Renal cortex interstitium (tissue), 11 donors: ENCODE data around the gene GPR162. TPM values are rescaled to one million over a fixed set of nuclear protein-coding genes. Genes with fewer than 3 reads are reported as not detected.
"Not testable (repeated sequence)": the region's sequence is repeated elsewhere in the genome, so short reads cannot be mapped to it uniquely, and the experiment has no call there.

Experiments used
- DNase-seq, 11 donors: peaks; one replicate each; pipeline ENCODE4 v3.0.0-alpha.2; 2013; ENCODE audit warnings: low read depth in 9 of 11, low spot score in 4 of 11; ENCODE audit errors: extremely low read depth in 1 of 11
- polyA plus RNA-seq, 3 donors: library from polyadenylated mRNA; unstranded; fragments of 120-200 nt; gene quantifications; one replicate each; pipeline ENCODE4 v1.2.1, GENCODE V29; 2013; ENCODE audit not compliant: insufficient read length in 3 of 3

The GPR162 gene
- polyA plus RNA-seq, 3 donors, result 25.4 to 37.4 (median 28.2) TPM

DNA sequence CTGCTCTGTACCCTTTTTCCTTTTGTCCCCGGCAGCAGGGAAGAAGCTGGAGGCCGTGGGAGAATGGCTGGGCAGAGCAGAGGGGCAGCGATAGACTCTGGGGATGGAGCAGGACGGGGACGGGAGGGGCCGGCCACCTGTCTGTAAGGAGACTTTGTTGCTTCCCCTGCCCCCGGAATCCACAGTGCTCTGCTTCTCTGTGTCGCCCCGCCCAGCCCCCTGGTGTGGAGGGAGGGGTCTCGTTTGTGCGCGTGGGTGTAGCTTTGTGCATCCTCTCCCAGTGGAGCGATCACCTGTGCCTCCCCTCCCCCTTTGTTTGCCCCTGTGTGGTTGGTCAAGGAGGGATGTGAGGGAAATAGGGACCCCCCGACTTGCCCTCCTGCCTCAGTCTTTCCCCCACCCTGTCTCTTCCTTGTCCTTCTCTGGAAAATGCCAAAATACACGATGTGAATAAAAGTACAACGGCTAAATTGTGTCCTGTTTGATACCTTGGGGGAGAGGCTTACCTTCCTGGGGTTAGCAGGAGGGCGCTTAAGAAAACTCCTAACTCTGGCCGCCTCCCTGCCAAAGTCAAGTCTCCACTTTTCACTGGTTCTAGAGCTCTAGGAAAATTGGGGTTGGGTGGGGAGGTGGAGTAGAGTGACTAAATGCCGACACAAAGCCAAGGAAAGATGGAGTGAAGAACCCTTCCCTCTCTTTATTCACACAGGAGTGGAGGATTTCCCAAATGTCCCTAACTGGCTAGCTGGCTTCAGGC is 44.7 kb downstream of the GPR162 start:
- DNase-seq, result no peak

DNA sequence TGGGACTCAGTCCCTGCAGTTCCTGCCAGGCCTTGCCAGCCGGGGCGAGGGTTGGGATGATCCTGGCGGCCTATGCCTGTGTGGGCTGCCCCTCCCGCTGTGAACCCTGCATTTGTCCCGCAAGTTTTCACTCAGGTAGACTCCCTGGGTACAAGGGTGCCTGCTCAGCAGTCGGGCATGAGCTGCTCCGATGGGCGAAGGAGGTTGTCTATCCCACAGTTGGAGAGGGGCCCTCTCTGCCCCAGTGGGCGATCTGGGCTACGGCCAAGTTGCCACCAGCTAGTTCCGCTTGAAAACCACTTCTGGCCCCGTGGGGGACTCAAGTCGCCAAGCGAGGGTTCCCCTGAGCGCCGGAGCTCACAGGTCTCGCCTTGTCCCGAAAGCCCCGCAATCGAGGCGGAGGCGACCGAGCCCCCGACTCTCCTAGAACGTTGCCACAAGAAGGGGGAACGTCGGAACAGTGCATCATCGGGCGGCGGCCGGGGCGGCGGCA is 45.3 kb downstream of the GPR162 start:
- DNase-seq, result no peak

DNA sequence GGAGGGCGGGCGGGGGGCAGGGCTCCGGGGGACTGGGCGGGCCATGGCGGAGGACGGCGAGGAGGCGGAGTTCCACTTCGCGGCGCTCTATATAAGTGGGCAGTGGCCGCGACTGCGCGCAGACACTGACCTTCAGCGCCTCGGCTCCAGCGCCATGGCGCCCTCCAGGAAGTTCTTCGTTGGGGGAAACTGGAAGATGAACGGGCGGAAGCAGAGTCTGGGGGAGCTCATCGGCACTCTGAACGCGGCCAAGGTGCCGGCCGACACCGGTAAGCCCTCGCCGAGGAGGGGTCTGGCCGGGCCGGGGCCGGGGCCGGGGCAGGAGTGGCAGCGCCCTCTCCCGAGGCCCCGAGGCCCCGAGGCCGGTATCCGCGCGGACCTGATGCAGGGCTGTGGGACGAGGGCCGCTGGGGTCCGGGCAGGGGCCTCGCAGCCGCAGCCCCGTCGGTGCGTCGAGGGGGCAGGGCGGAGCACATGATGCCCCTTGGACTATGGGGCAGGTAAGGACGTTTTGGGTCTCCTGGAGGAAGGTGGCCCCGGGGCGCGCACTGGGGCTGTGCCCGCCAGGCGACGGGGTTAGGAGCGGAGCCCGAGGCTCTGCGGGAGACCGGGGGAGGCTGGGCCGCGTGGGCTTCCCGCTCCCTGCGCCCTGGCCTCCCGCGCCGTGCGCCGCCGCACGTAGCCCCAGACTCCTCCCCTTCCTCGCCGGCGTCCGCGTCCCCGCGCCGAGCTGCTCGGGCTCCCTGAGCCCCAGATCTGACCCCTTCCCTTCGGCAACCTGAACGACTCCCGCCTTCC is 46.0 kb downstream of the GPR162 start, which contains the start of gene TPI1:
Gene TPI1, plus strand, starts transcription at position 119 of the 798 bp plus-strand sequence. Its CDS starts 36 bp downstream, at position 155.
- peak in 8 of 11 donors; percentile 61 to 79 (median 70) for DNase-seq

DNA sequence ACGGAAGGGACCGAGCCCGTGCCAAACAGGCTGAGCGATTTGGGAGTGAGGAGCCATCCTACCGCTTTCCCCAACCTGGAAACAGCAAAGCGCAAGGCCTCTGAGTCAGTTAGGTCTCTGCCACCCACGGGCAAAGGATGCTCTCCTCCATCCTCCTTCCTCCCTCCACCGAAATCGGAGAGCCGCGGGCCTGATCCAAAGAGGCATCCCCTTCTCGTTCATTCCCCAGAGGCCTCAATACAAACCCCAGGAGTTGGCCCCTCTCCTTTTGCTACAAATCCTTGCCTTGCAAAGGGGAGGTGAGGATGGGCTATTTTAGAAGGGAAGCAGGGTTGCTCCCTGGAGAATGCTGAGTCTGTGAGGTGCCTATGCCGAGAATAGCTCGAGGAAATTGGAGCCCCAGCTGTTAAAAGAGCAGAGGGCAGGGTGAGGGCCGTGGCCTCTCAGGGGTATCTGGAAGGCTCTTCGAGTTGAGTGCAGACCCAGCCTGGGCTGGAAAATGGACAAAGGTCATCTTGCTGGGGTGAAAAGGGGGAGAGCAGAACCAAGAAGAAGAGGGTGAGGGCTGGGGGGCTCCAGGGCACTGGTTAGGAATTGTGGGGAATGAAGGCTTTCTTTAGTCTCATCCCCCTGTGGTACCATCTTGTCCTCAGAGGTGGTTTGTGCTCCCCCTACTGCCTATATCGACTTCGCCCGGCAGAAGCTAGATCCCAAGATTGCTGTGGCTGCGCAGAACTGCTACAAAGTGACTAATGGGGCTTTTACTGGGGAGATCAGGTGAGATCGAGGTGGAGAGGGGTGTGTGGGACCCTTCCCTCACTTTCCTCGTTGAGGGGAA is 46.8 kb downstream of the GPR162 start:
- DNase-seq, result no peak

DNA sequence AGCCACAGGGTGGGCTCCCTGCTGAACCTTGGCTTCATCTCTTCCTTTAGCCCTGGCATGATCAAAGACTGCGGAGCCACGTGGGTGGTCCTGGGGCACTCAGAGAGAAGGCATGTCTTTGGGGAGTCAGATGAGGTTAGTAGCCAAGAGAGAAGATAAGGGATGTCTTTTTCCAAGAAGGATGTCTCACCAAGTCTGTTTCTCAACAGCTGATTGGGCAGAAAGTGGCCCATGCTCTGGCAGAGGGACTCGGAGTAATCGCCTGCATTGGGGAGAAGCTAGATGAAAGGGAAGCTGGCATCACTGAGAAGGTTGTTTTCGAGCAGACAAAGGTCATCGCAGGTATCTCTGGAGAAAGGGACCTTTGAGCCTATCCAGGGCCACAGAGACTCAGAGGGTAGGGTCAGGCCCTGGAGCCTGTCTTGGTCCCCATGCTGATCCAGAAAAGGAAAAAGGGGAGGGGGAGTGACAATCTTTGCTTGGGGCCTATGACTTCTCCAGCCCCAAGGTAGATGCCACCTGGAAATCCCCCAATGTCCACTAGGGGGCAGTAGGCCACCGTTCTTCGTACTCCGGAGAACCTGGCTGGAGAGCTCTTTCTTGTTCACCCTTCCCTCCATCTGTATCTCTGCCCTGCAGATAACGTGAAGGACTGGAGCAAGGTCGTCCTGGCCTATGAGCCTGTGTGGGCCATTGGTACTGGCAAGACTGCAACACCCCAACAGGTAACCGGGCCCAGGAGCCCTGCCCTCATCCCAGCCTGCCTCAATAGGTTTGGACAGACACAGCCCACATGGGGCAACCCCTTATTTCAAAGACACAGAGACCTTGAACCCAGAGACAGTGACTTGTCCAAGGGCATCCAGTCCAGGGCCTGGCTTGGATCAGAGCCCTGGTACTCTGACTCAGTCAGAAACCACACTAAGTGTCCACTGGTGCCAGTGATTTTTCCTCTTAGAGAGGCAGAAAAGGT is 47.7 kb downstream of the GPR162 start:
- peak in 8 of 11 donors; percentile 70 to 84 (median 78) for DNase-seq

DNA sequence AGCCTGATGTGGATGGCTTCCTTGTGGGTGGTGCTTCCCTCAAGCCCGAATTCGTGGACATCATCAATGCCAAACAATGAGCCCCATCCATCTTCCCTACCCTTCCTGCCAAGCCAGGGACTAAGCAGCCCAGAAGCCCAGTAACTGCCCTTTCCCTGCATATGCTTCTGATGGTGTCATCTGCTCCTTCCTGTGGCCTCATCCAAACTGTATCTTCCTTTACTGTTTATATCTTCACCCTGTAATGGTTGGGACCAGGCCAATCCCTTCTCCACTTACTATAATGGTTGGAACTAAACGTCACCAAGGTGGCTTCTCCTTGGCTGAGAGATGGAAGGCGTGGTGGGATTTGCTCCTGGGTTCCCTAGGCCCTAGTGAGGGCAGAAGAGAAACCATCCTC is 48.7 kb downstream of the GPR162 start:
- DNase-seq, result not testable (repeated sequence)

DNA sequence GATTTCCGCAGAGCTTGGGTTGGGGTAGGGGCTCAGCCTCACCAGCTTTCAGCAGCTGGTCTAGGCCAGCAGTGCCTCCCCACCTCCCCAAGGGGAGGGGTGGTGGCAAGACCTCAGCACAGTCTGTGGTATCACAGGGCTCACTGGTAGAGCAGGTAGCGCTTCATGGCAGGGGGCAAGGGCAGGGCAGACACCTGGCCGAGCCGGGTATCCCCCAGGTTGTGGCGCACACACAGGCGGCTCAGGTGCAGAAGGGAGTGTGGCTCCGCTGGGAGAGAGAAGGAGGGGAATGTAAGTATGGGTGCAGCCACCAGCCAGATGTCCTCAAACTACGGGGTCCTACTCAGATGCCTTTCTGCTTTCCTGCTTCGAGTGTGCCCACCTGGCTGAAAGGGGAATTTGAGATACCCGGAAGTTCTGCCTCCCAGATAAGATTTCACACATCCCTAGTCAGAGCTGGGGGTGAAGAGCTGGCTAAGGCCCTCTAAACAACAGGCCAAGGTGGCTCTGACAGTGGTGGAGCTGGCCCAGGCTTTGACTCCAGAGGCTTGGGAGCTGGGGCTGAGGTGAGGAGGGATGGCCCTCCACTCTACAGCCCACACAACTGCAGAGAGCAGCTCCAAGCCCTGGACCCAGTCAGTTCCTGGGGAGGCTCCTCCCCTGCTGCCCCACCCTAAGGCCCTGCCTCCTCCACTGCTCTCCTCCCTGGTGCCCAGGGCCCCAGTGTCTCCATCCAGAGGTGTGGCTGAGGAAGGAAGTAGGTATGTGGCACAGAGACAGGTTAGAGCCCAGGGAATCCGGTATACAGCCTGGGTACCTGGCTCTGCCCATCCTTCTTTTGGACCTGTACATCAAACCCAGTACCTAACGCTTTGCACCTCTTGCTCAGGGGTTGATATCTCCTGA is 49.7 kb downstream of the GPR162 start:
- no peak for DNase-seq

DNA sequence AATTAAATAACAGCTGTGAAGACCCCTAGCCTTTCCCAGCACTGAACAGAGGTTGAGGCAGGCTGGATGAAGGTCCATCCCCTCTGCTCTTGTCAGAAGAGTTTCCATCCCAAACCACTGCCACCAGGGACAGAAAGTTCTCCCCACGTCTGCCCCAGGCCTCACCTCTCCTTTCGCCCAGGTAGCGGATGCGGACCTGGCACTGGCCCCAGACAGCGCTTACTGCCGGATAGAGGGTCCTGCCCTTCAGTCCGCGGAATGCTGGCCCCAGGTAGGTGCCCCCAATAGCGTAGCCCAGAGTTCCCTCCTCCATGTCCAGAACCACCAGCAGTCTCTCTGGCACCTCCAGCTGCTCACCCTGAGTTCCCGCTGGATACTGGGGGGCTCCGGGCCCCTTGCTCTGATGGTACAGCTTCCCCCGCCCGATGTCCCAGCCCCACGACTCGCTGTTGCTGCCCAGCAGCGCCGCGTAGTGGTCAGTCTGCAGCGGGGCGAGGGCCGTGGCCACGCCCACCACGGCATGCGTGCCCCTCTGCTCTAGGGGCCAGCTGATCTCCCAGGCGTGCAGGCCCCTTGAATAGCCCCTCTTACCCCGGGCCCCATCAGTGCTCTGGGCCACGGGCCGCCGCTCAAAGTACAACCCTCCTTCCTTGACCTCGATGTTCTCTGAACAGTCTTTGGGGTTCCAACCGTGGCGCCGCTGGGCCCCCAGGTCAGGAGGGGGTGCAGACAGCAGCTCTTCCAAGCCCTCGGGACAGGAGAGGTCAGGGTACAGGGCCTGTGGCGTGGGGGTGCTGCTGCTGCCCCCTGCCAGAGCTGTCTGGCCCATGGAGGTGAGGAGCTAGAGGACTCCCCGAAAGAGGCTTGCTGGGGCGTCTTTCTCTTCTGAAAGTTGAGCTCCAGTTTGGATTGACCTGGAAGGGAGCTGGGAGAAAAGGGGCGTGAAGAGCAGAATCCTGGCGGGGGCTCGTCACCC is 50.7 kb downstream of the GPR162 start:
- DNase-seq, result peak in 9 of 11 donors; percentile 53 to 83 (median 76)

DNA sequence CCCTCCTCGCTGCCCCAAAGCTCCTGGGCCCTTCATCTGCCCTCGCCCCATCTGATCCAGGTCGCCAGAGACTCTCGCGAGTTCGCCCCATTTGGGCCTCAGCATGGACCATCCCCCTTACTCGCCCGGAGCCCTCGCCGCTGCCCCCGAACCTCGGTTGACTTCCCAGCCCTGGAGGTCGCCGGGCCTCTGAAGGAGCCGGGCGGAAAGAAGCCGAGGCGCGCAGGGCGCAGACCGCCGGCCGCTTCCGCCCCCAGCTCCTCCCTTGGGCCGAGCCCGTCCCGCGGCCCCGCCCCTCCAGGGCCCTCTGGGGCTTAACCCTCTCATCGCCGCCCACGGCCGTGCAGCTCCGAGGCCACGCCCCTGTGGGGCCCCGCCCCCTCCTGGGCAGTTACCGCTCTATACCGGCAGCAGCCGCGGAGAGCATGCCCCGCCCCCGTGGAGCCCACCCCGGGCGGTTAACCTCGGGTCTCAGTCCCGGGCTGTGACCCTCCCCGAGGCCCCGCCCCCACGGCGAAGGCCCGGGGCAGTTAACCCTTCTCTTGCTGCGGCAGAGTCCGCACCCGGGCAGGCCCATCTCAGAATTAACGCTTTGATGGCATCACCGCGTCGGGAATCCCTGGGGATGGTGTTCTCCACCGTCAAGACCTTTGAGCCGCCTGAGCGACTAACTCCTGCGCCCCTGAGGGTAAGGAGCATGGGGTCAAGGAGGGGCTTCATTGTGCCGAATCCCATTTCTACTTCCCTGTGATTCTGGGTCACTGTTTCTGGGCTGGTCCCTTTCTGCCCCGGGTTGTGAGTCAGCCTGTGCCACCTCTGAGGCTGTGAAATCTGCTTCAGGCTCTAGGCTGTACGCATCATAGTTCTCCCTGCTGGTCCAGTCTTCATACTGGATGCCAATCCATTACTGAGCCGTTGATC is 51.7 kb downstream of the GPR162 start, which contains the start of gene SPSB2:
Gene SPSB2, minus strand, starts transcription at position 210 of the 921 bp plus-strand sequence. CDS start 402 bp downstream, outside the sequence.
- DNase-seq, result peak; percentile 93 to 99 (median 97)

DNA sequence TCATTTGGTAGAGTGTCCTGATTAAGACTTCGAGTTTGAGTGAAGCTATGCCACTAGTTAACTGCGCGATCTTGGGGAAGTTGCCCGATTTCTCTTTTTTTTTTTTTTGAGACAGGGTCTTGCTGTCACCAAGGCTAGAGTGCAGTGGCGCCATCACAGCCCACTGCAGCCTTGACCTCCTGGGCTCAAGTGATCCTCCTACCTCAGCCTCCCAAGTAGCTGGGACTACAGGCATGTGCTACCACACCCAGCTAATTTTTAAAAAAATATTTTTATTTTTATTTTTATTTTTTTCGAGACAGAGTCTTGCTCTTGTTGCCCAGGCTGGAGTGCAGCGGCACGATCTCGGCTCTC is 52.4 kb downstream of the GPR162 start:
- DNase-seq, result not testable (repeated sequence)

Other genes starting within 250 kb of the GPR162 start
- gene CHD4, start 214.4 kb upstream of the GPR162 start, polyA plus RNA-seq, result 100 to 1,000 TPM; 294 to 313 (median 295) TPM
- 1 to 10 TPM in 2 of 3 donors, under 1 TPM in 1; 0.96 to 1.5 (median 1.3) TPM for gene LPAR5, start 185.9 kb upstream of the GPR162 start, polyA plus RNA-seq
- gene ACRBP, start 174.4 kb upstream of the GPR162 start, polyA plus RNA-seq, result 1 to 10 TPM; 3.1 to 6.8 (median 4.9) TPM
- 100 to 1,000 TPM; 111 to 118 (median 112) TPM for gene ING4, start 158.7 kb upstream of the GPR162 start, polyA plus RNA-seq
- 10 to 100 TPM; 87.2 to 99.6 (median 91.3) TPM for gene ZNF384, start 132.4 kb upstream of the GPR162 start, polyA plus RNA-seq
- gene PIANP, start 121.0 kb upstream of the GPR162 start, polyA plus RNA-seq, result 10 to 100 TPM; 11.7 to 14.0 (median 13.0) TPM
- gene COPS7A, start 97.8 kb upstream of the GPR162 start, polyA plus RNA-seq, result 10 to 100 TPM; 61.5 to 70.2 (median 65.1) TPM
- gene MLF2, start 68.7 kb upstream of the GPR162 start, polyA plus RNA-seq, result 100 to 1,000 TPM; 194 to 227 (median 210) TPM
- gene PTMS, start 55.5 kb upstream of the GPR162 start, polyA plus RNA-seq, result 100 to 1,000 TPM; 513 to 676 (median 531) TPM
- gene LAG3, start 49.3 kb upstream of the GPR162 start, polyA plus RNA-seq, result 1 to 10 TPM; 1.9 to 2.1 (median 2.1) TPM
- 10 to 100 TPM; 28.0 to 31.1 (median 29.9) TPM for gene CD4, start 32.3 kb upstream of the GPR162 start, polyA plus RNA-seq
- gene P3H3, start 6.6 kb downstream of the GPR162 start, polyA plus RNA-seq, result 10 to 100 TPM; 24.4 to 41.2 (median 35.2) TPM
- 1 to 10 TPM; 5.9 to 9.2 (median 8.4) TPM for gene GNB3, start 19.1 kb downstream of the GPR162 start, polyA plus RNA-seq
- 10 to 100 TPM; 25.4 to 31.4 (median 28.5) TPM for gene CDCA3, start 29.5 kb downstream of the GPR162 start, polyA plus RNA-seq
- 10 to 100 TPM; 55.0 to 70.2 (median 58.4) TPM for gene USP5, start 30.3 kb downstream of the GPR162 start, polyA plus RNA-seq
- 100 to 1,000 TPM; 560 to 645 (median 574) TPM for gene TPI1, start 45.7 kb downstream of the GPR162 start, polyA plus RNA-seq
- 10 to 100 TPM in 1 of 3 donors, 1 to 10 TPM in 2; 7.5 to 15.1 (median 9.3) TPM for gene SPSB2, start 51.5 kb downstream of the GPR162 start, polyA plus RNA-seq
- gene LRRC23, start 83.0 kb downstream of the GPR162 start, polyA plus RNA-seq, result 10 to 100 TPM; 18.4 to 21.8 (median 21.7) TPM
- gene ENO2, start 92.8 kb downstream of the GPR162 start, polyA plus RNA-seq, result 10 to 100 TPM; 12.7 to 25.7 (median 13.5) TPM
- 100 to 1,000 TPM in 2 of 3 donors, 10 to 100 TPM in 1; 91.9 to 142 (median 139) TPM for gene ATN1, start 106.1 kb downstream of the GPR162 start, polyA plus RNA-seq
- gene RNU7-1, start 122.0 kb downstream of the GPR162 start, polyA plus RNA-seq, result not detected
- 100 to 1,000 TPM; 131 to 205 (median 154) TPM for gene C12orf57, start 122.2 kb downstream of the GPR162 start, polyA plus RNA-seq
- 10 to 100 TPM; 18.7 to 27.0 (median 22.3) TPM for gene PTPN6, start 129.5 kb downstream of the GPR162 start, polyA plus RNA-seq
- gene PHB2, start 148.8 kb downstream of the GPR162 start, polyA plus RNA-seq, result 100 to 1,000 TPM; 256 to 296 (median 267) TPM
- gene EMG1, start 149.1 kb downstream of the GPR162 start, polyA plus RNA-seq, result 10 to 100 TPM; 43.4 to 53.0 (median 50.7) TPM
- 10 to 100 TPM; 59.1 to 62.3 (median 61.5) TPM for gene LPCAT3, start 196.7 kb downstream of the GPR162 start, polyA plus RNA-seq
- gene C1S, start 238.9 kb downstream of the GPR162 start, polyA plus RNA-seq, result 10 to 100 TPM; 48.0 to 66.1 (median 48.1) TPM